GM19397 (cell line): Measurements from ENCODE around the gene DHRS11.

ENCODE experiments used
- ATAC-seq: cut with Tn5 transposase; IDR thresholded peaks from one replicate; pipeline ENCODE4 v1.9.1; 2021; ENCODE audit warnings: mild to moderate bottlenecking, moderate library complexity; ENCODE audit not compliant: unreplicated experiment

DHRS11 gene

GRCh38 chr17:36647636-36648035 lies 56.0 kb downstream of the DHRS11 start:
- ATAC-seq = no peak

GRCh38 chr17:36650096-36650775 lies 58.6 kb downstream of the DHRS11 start:
- ATAC-seq = no peak
